ENCODE measurements around the gene CTSE. TPM values are rescaled to one million over a fixed set of nuclear protein-coding genes. Genes with fewer than 3 reads are reported as not detected.

Gene CTSE
- total RNA-seq (1 to 10 TPM in 1 of 7 donors, under 1 TPM in 3, not detected in 3; 0.13 to 1.1 (median 0.70) TPM), polyA plus RNA-seq (under 1 TPM in 1 of 2 donors, not detected in 1; 0.88 TPM)
- long read RNA-seq, donor 1, result 0 reads
- long read RNA-seq, donor 2, result 0 reads
- long read RNA-seq, donor 3, result 0 reads

- Histone ChIP-seq H3K36me3 (no peaks in the 10 kb centered on the region), H3K4me1 (ENCODE audit: insufficient read depth) (no peaks in the 10 kb centered on the region), H3K4me3 (no peak within 1 kb of the TSS), H3K9me3 (no peaks in the 10 kb centered on the region), H3K27me3 (no peaks in the 10 kb centered on the region), H3K27ac (no peak within 1 kb of the TSS)
- no peak for TF ChIP-seq EP300 (IDR thresholded peaks at IDR 0.05)
- TF ChIP-seq POLR2A (IDR thresholded peaks at IDR 0.05), result no peak
- no peak for TF ChIP-seq CTCF (IDR thresholded peaks at IDR 0.05)
- DNase-seq, result no peak
- intact Hi-C loops (cut with DNase I), result no loop called here
- 88 to 94% (median 91%) methylated on average over 11 of the region's 11 CpGs for WGBS, 3 donors
Measured at GRCh38 chr1:206023695-206024094, at the start of gene CTSE. CTSE (minus strand) TSS chr1:206023895; CDS start chr1:206023791, 104 bp downstream.

- DNase-seq, result no peak
- H3K27ac ChIP-seq, result no peak overlapping the region
Measured at GRCh38 chr1:206070627-206071304, 47.1 kb upstream of the CTSE start.

GRCh38 chr1:206068314-206068713 lies 44.6 kb upstream of the CTSE start:
- TF ChIP-seq EP300 (IDR thresholded peaks at IDR 0.05), result no peak
- no peak for TF ChIP-seq CTCF (IDR thresholded peaks at IDR 0.05)
- no peak for TF ChIP-seq POLR2A (IDR thresholded peaks at IDR 0.05)
- H3K4me3 ChIP-seq, result no peak overlapping the region
- intact Hi-C loops (cut with DNase I), result no loop called here
- 3 to 10% (median 7%) methylated on average over 1 of the region's 1 CpG for WGBS, 3 donors
- no peaks in the 10 kb centered on the region for H3K9me3 ChIP-seq
- H3K36me3 ChIP-seq, result no peaks in the 10 kb centered on the region
- no peak for DNase-seq
- H3K4me1 ChIP-seq (ENCODE audit: insufficient read depth), result no peaks in the 10 kb centered on the region
- no peak overlapping the region for H3K27ac ChIP-seq
- H3K27me3 ChIP-seq, result no peaks in the 10 kb centered on the region

More at GRCh38 chr1:206070627-206071304, 47.1 kb upstream of the CTSE start:
- 72 to 81% (median 78%) methylated on average over 9 of the region's 9 CpGs for WGBS, 3 donors
- H3K27me3 ChIP-seq, result no peaks in the 10 kb centered on the region
- no peaks in the 10 kb centered on the region for H3K9me3 ChIP-seq
- H3K36me3 ChIP-seq, result no peaks in the 10 kb centered on the region
- TF ChIP-seq POLR2A (IDR thresholded peaks at IDR 0.05), result no peak
- TF ChIP-seq EP300 (IDR thresholded peaks at IDR 0.05), result no peak
- no peak for TF ChIP-seq CTCF (IDR thresholded peaks at IDR 0.05)
- H3K4me3 ChIP-seq, result no peak overlapping the region
- intact Hi-C loops (cut with DNase I), result no loop called here
- H3K4me1 ChIP-seq (ENCODE audit: insufficient read depth), result no peaks in the 10 kb centered on the region

GRCh38 chr1:206067486-206068227 lies 44.0 kb upstream of the CTSE start:
- Histone ChIP-seq H3K27ac (no peak overlapping the region), H3K36me3 (no peaks in the 10 kb centered on the region), H3K27me3 (no peaks in the 10 kb centered on the region), H3K4me3 (no peak overlapping the region), H3K9me3 (no peaks in the 10 kb centered on the region), H3K4me1 (ENCODE audit: insufficient read depth) (no peaks in the 10 kb centered on the region)
- DNase-seq, result no peak
- intact Hi-C loops (cut with DNase I), result no loop called here
- TF ChIP-seq CTCF (IDR thresholded peaks at IDR 0.05) (no peak), POLR2A (IDR thresholded peaks at IDR 0.05) (no peak), EP300 (IDR thresholded peaks at IDR 0.05) (no peak)
- WGBS, 3 donors, result 38 to 52% (median 46%) methylated on average over 8 of the region's 8 CpGs

Measured in ovary (tissue), 10 donors.